WERI-Rb-1 (cell line): ENCODE results near the gene FBH1.
"Not testable (repeated sequence)": the region's sequence is repeated elsewhere in the genome, so short reads cannot be mapped to it uniquely, and the experiment has no call there.

ENCODE experiments used
- DNase-seq: peaks from one replicate; pipeline ENCODE4 v3.0.0-alpha.2; 2020
- H3K27ac ChIP-seq: fragments of 250-450 bp; sonication (Bioruptor Pico); 2 replicates; pipeline ENCODE4 v1.5.1; 2020; ENCODE audit warnings: mild to moderate bottlenecking, moderate library complexity
- H3K27me3 ChIP-seq: fragments of 250-450 bp; sonication (Bioruptor Pico); 2 replicates; pipeline ENCODE4 v1.5.1; 2021; ENCODE audit warnings: mild to moderate bottlenecking, low read depth, moderate library complexity; ENCODE audit not compliant: insufficient read depth, severe bottlenecking
- H3K36me3 ChIP-seq: fragments of 250-450 bp; sonication (Bioruptor Pico); 2 replicates; pipeline ENCODE4 v1.5.1; 2020; ENCODE audit warnings: mild to moderate bottlenecking, moderate library complexity
- H3K4me3 ChIP-seq: 2 replicates; pipeline ENCODE4 v1.5.1; 2011; ENCODE audit warnings: low read depth, mild to moderate bottlenecking, control low read depth, low read length
- H3K9me3 ChIP-seq: fragments of 250-450 bp; sonication (Bioruptor Pico); 2 replicates; pipeline ENCODE4 v1.5.1; 2021; ENCODE audit warnings: mild to moderate bottlenecking, moderate library complexity; ENCODE audit not compliant: severe bottlenecking
- TF ChIP-seq, protein P1 (sequence below): IDR thresholded peaks from 2 replicates; pipeline ENCODE4 v1.5.1; 2011; ENCODE audit warnings: low read depth, mild to moderate bottlenecking, control low read depth, inconsistent platforms, low read length

Gene FBH1

DNA sequence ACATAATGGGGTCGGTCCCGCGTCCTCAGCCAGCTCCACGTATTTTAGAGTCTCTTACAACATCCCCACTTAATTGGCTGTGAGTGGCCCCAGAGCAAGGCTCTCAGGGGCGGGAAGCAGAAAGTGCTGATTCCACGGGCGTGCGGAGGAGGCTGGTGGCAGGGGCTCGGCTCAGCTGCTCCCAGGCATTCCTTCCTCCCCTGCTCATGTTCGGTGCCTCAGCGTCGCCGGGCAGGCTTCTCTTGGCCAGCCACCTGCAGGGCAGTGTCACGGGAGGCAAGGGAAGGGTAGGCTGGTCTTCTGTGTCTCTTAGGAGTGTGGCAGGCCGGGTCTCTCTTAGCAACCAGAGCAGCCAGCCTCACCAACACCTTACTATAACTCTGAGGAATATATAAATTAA lies 53.5 kb downstream of the FBH1 start:
- Histone ChIP-seq H3K27me3 (no peaks in the 10 kb centered on the region), H3K36me3 (no peaks in the 10 kb centered on the region), H3K27ac (no peak overlapping the region), H3K9me3 (no peaks in the 10 kb centered on the region), H3K4me3 (no peak overlapping the region)
- TF ChIP-seq, protein P1, sequence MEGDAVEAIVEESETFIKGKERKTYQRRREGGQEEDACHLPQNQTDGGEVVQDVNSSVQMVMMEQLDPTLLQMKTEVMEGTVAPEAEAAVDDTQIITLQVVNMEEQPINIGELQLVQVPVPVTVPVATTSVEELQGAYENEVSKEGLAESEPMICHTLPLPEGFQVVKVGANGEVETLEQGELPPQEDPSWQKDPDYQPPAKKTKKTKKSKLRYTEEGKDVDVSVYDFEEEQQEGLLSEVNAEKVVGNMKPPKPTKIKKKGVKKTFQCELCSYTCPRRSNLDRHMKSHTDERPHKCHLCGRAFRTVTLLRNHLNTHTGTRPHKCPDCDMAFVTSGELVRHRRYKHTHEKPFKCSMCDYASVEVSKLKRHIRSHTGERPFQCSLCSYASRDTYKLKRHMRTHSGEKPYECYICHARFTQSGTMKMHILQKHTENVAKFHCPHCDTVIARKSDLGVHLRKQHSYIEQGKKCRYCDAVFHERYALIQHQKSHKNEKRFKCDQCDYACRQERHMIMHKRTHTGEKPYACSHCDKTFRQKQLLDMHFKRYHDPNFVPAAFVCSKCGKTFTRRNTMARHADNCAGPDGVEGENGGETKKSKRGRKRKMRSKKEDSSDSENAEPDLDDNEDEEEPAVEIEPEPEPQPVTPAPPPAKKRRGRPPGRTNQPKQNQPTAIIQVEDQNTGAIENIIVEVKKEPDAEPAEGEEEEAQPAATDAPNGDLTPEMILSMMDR, result no peak
- no peak for DNase-seq

DNA sequence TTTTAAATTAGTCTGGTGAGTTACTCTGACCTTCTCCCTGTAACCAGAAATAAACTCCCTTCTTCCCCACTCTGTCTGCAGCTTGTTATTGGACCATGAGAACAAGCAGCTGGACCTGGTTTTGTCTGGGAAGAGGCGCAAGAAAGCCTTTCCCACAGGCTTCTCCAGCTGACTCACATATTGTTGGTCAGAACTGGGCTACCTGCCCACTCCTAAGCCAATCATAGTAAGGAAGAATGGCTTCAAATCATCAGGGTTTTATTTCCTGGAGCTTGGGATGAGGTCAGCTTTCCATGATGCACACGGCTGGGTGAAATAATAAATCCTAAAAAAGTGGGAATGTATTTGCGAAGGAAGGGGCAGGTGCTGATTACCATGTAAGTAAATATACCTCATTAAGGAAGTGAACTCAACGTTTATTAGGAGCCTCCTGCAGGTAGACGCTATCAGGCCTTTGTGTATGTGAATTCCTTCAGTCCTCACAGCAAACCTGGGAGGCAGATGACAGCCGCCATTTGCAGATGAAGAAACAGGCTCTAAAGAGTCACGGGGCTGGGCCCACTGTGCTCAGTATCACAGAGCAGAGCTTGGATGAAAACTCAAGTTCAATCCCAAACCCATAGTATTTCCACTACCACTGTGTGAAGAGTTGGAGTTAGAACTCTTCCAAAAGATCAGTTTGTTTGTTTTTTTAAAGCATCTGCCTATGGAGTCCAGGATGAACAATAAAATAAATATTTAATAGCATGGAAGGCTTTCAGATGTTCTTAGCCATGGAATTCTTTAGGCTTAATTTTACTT lies 54.5 kb downstream of the FBH1 start:
- no peak for DNase-seq
- TF ChIP-seq, protein P1, result no peak
- Histone ChIP-seq H3K4me3 (no peak overlapping the region), H3K9me3 (no peaks in the 10 kb centered on the region), H3K36me3 (no peaks in the 10 kb centered on the region), H3K27me3 (no peaks in the 10 kb centered on the region), H3K27ac (no peak overlapping the region)

- Histone ChIP-seq H3K27ac (no peak overlapping the region), H3K4me3 (no peak overlapping the region), H3K27me3 (no peaks in the 10 kb centered on the region), H3K36me3 (no peaks in the 10 kb centered on the region), H3K9me3 (no peaks in the 10 kb centered on the region)
- DNase-seq, result no peak
- TF ChIP-seq, protein P1, result no peak
Observed at GRCh38 chr10:5945190-5945509, 55.1 kb downstream of the FBH1 start.

GRCh38 chr10:5945561-5946418 lies 55.7 kb downstream of the FBH1 start:
- TF ChIP-seq, protein P1, result no peak
- Histone ChIP-seq H3K27me3 (no peaks in the 10 kb centered on the region), H3K9me3 (no peaks in the 10 kb centered on the region), H3K27ac (no peak overlapping the region), H3K4me3 (no peak overlapping the region), H3K36me3 (no peaks in the 10 kb centered on the region)
- DNase-seq, result no peak

DNA sequence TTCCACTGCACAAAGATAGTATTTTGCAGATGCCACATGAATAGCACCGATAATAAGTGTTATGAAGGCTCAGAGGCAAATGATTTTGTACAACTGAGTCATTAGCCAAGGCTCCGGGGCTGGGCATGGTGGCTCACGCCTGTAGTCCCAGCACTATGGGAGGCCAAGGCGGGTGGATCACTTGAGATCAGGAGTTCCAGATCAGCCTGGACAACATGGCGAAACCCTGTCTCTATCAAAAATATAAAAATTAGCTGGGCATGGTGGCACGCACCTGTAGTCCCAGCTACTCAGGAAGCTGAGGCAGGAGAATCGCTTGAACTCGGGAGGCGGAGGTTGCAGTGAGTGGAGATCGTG lies 56.4 kb downstream of the FBH1 start:
- H3K36me3 ChIP-seq, DNase-seq, H3K27ac ChIP-seq, H3K4me3 ChIP-seq, H3K27me3 ChIP-seq, H3K9me3 ChIP-seq: not testable (repeated sequence)

GRCh38 chr10:5946786-5947185 lies 56.7 kb downstream of the FBH1 start:
- TF ChIP-seq, protein P1, result no peak
- Histone ChIP-seq H3K9me3 (no peaks in the 10 kb centered on the region), H3K4me3 (no peak overlapping the region), H3K36me3 (no peaks in the 10 kb centered on the region), H3K27me3 (no peaks in the 10 kb centered on the region), H3K27ac (no peak overlapping the region)
- no peak for DNase-seq
